Adrenal gland (tissue), 5 donors: ENCODE results near the gene TMEM255B.

Experiments
- POLR2A ChIP-seq, 2 donors: fragments of 450-650 bp; IDR thresholded peaks; one replicate each; pipeline ENCODE4 v1.6.1; 2017; ENCODE audit warnings: antibody characterized with exemption in 2 of 2, mild to moderate bottlenecking in 2 of 2, moderate library complexity in 1 of 2
- TF ChIP-seq, protein P1 (sequence below), 6 experiments: fragments of 450-650 bp in 4 of 6; fragments of 200-600 bp in 2 of 6; sonication (generic) in 1 of 6; IDR thresholded peaks; 1 replicate in 5 of 6; 2 replicates in 1 of 6; pipeline versions ENCODE4 v1.5.1 to v1.8.0; 2016 to 2021; ENCODE audit warnings: antibody characterized with exemption in 6 of 6, mild to moderate bottlenecking in 2 of 6, moderate library complexity in 1 of 6
- donor health status: DM: no; HTN: no; CAD: no.

DNA sequence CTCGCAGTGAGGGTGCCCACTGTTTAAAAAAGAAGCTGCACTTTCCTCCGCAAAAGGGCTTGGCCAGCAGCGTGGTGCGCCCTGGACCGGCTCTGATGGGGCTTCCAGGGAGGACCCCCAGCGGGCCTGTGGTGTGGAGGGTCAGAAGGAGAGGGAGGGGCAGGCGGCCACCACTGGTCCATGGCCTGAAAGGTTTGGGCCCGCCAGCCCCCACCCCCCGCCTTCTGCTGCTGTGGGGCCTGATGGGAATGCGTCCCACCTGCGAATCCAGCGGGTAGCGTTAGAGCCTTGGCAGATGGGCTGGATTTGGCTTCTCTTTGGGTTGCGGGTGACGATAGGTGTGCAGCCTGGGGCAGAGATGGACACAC, 34.7 kb downstream of the TMEM255B start:
- TF ChIP-seq, protein P1, sequence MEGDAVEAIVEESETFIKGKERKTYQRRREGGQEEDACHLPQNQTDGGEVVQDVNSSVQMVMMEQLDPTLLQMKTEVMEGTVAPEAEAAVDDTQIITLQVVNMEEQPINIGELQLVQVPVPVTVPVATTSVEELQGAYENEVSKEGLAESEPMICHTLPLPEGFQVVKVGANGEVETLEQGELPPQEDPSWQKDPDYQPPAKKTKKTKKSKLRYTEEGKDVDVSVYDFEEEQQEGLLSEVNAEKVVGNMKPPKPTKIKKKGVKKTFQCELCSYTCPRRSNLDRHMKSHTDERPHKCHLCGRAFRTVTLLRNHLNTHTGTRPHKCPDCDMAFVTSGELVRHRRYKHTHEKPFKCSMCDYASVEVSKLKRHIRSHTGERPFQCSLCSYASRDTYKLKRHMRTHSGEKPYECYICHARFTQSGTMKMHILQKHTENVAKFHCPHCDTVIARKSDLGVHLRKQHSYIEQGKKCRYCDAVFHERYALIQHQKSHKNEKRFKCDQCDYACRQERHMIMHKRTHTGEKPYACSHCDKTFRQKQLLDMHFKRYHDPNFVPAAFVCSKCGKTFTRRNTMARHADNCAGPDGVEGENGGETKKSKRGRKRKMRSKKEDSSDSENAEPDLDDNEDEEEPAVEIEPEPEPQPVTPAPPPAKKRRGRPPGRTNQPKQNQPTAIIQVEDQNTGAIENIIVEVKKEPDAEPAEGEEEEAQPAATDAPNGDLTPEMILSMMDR (IDR thresholded peaks at IDR 0.05), result no peak
- TF ChIP-seq POLR2A (IDR thresholded peaks at IDR 0.05), result no peak
